GM12873 (cell line): ENCODE measurements around the gene SLC22A16.

Source experiments
- CTCF ChIP-seq: IDR thresholded peaks from 2 replicates; pipeline ENCODE4 v1.5.1; 2012; ENCODE audit warnings: low read depth, mild to moderate bottlenecking, moderate library complexity, low read length, control low read depth; ENCODE audit not compliant: insufficient read depth; ENCODE audit errors: missing control alignments

Gene SLC22A16

GRCh38 chr6:110486756-110487155 is 10.3 kb upstream of the SLC22A16 start:
- no peak for TF ChIP-seq CTCF

- no peak for TF ChIP-seq CTCF
These were observed 9.1 kb upstream of the SLC22A16 start for GRCh38 chr6:110485491-110485890.

GRCh38 chr6:110484321-110484720 is 7.9 kb upstream of the SLC22A16 start:
- TF ChIP-seq CTCF = no peak

- no peak for TF ChIP-seq CTCF
These were observed 6.5 kb upstream of the SLC22A16 start for GRCh38 chr6:110482774-110483400.

- no peak for TF ChIP-seq CTCF
These were observed 4.7 kb upstream of the SLC22A16 start for GRCh38 chr6:110481081-110481480.

GRCh38 chr6:110475066-110475653 is 1.3 kb downstream of the SLC22A16 start:
- TF ChIP-seq CTCF = no peak

GRCh38 chr6:110474500-110474899 is 1.9 kb downstream of the SLC22A16 start:
- no peak for TF ChIP-seq CTCF
